ENCODE data around the gene MDM2. TPM values are rescaled to one million over a fixed set of nuclear protein-coding genes. Genes with fewer than 3 reads are reported as not detected.

MDM2 gene
- total RNA-seq, 1 donor from 2014 or later = 123 TPM

GRCh38 chr12:68867606-68868005, 59.6 kb downstream of the MDM2 start:
- TF ChIP-seq CTCF (conservative IDR thresholded peaks at IDR 0.05) = no peak
- Mint-ChIP-seq H3K27me3 (ENCODE audit: low read depth) (no peaks in the 10 kb centered on the region), H3K27ac (ENCODE audit: unreplicated experiment) (no peak overlapping the region), H3K9me3 (no peaks in the 10 kb centered on the region), H3K4me1 (no peaks in the 10 kb centered on the region), H3K4me3 (no peak overlapping the region), H3K36me3 (ENCODE audit: low read depth) (no peaks in the 10 kb centered on the region)
- no peak for DNase-seq (ENCODE audit: low read depth, low spot score)

DNA sequence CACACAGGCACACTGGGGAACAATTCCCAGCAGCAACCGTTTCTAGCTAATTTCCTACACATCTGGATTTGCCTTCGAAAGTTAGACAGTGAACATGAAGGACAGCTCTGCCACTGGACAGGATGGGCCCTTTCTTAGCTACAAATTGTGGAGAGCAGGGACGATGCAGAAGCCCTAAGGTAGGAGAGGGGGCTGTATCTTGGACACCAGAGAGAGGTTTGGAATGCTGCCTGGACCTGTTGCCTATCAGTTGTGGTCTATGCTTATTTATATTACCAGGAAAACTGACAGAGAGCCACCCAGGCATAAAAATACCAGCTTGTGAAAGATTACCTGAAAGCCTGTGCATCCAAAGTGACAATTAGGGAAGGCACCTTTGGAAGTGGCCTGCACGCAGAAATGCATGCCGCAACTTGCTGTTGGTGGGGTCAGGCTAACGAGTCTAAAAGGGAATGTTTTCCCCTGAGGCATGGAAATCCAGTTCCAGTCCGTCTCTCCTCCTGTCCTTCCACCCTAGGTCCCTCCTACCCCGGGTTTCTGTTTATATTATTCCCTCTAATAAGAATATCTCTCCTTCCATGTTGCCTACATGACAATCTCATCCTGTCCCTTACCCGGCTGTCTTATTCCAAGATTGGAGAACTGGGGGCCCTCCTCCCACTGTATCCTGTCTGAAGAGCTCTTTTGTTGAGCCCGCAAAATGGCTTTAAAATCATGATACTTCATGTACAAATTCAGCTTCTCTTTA, 60.2 kb downstream of the MDM2 start:
- Mint-ChIP-seq H3K4me1 (no peaks in the 10 kb centered on the region), H3K27me3 (ENCODE audit: low read depth) (no peaks in the 10 kb centered on the region), H3K4me3 (no peak overlapping the region), H3K9me3 (no peaks in the 10 kb centered on the region), H3K27ac (ENCODE audit: unreplicated experiment) (peak overlapping the region; percentile 8), H3K36me3 (ENCODE audit: low read depth) (no peaks in the 10 kb centered on the region)
- DNase-seq (ENCODE audit: low read depth, low spot score) = no peak
- no peak for TF ChIP-seq CTCF (conservative IDR thresholded peaks at IDR 0.05)

DNA sequence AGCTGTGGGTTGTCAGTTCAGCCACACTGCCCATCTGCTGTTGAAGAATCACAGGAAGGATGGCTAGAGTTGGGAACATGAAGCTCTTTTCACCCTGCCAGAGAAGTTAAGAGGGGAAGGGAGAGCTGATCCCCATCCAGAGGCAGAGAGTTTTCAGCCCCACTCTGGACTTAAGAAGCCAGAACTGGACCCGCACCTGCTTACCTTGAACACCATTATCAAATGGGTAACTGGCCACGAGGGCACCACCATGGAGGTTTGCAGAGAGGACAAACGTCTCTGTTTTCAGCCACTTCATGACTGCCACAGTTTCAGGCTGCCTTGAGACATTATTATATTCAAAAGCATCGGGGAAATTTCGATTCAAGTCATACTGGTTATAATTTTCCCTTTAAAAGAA, 62.0 kb downstream of the MDM2 start:
- H3K36me3 Mint-ChIP-seq (ENCODE audit: low read depth) = no peaks in the 10 kb centered on the region
- H3K27ac Mint-ChIP-seq (ENCODE audit: unreplicated experiment) = no peak overlapping the region
- H3K4me1 Mint-ChIP-seq = no peaks in the 10 kb centered on the region
- DNase-seq (ENCODE audit: low read depth, low spot score) = no peak
- no peaks in the 10 kb centered on the region for H3K27me3 Mint-ChIP-seq (ENCODE audit: low read depth)
- TF ChIP-seq CTCF (conservative IDR thresholded peaks at IDR 0.05) = no peak
- H3K9me3 Mint-ChIP-seq = no peaks in the 10 kb centered on the region
- no peak overlapping the region for H3K4me3 Mint-ChIP-seq

DNA sequence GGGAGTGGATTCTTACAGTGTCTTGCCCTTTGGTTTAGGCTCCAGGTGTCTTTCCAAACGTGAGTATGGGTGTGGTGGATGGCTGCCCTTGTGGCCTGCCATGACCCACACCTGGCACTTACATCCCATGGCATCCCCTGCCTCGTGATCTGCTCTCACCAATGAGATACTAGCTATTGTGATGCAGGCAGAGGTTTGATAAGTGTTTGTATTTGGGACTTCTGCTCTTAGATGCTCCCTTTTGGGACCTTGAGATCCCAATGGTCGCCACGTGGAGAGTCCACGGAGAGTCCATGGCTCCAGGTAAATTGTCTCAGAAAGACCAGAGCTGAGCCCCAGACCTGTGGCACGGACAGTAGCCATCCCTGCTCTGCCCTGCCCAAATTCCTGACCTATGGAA, 62.5 kb downstream of the MDM2 start:
- Mint-ChIP-seq H3K27me3 (ENCODE audit: low read depth) (no peaks in the 10 kb centered on the region), H3K27ac (ENCODE audit: unreplicated experiment) (no peak overlapping the region), H3K36me3 (ENCODE audit: low read depth) (no peaks in the 10 kb centered on the region), H3K9me3 (no peaks in the 10 kb centered on the region), H3K4me3 (no peak overlapping the region), H3K4me1 (no peaks in the 10 kb centered on the region)
- no peak for DNase-seq (ENCODE audit: low read depth, low spot score)
- TF ChIP-seq CTCF (conservative IDR thresholded peaks at IDR 0.05) = no peak

DNA sequence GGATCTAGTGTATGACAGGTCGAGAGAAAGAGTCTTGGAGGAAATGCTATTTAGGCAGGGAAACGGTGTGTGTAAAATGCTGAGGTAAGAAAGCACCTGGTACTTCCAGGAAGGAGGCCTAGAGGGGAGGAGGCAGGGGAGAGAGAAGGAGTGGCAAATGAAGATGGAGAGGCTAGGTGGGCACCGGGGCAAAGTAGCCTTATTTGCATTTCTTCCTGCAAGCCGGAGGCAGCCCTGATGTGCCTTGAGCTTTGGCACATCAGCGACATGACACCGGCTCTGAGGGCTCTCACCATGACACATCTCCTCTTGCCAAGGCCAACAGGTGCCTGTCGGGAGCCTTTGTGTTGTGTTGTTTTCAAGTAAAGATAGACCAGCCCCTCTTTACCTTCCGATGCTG, 63.4 kb downstream of the MDM2 start:
- H3K36me3 Mint-ChIP-seq (ENCODE audit: low read depth) = no peaks in the 10 kb centered on the region
- no peaks in the 10 kb centered on the region for H3K9me3 Mint-ChIP-seq
- no peaks in the 10 kb centered on the region for H3K27me3 Mint-ChIP-seq (ENCODE audit: low read depth)
- no peak overlapping the region for H3K4me3 Mint-ChIP-seq
- H3K27ac Mint-ChIP-seq (ENCODE audit: unreplicated experiment) = no peak overlapping the region
- H3K4me1 Mint-ChIP-seq = peaks cover 3% of the 10 kb centered on the region
- no peak for DNase-seq (ENCODE audit: low read depth, low spot score)
- TF ChIP-seq CTCF (conservative IDR thresholded peaks at IDR 0.05) = no peak

Measured in neural crest cell (in vitro differentiated cells).